ENCODE data around the gene GRIA4. TPM values are rescaled to one million over a fixed set of nuclear protein-coding genes. Genes with fewer than 3 reads are reported as not detected.

The GRIA4 gene
- total and polyA plus RNA-seq, 2 experiments from 2014 or later, result 1.3 to 3.7 TPM

- Histone ChIP-seq H3K4me2 (no peak overlapping the region), H4K20me1 (ENCODE audit: insufficient read depth, poor library complexity, severe bottlenecking) (no peaks in the 10 kb centered on the region), H3K27ac (no peak overlapping the region), H3K27me3 (no peaks in the 10 kb centered on the region), H3K4me3 (no peak overlapping the region), H3K79me2 (no peaks in the 10 kb centered on the region), H3K9me2 (replicated peaks; ENCODE audit: insufficient read depth) (no peaks in the 10 kb centered on the region), H3K4me1 (ENCODE audit: insufficient read depth) (no peaks in the 10 kb centered on the region), H3K9me3 (ENCODE audit: low read depth) (no peaks in the 10 kb centered on the region), H2AFZ (no peak overlapping the region), H3K36me3 (replicated peaks; ENCODE audit: insufficient read depth, low read depth) (no peaks in the 10 kb centered on the region)
- no peak for DNase-seq (ENCODE audit: low spot score)
- TF ChIP-seq EZH2 (IDR thresholded peaks at IDR 0.05; ENCODE audit: borderline replicate concordance) (no peak), EZH2phosphoT487 (IDR thresholded peaks at IDR 0.05; ENCODE audit: low read depth, severe bottlenecking, unreplicated experiment) (no peak)
- 70% methylated on average over 3 of the region's 3 CpGs for WGBS (ENCODE audit: low lambda C conversion rate, missing lambda C conversion rate)
Measured at GRCh38 chr11:105884436-105884835, 274.6 kb downstream of the GRIA4 start.

GRCh38 chr11:105891685-105892084, 281.8 kb downstream of the GRIA4 start:
- Histone ChIP-seq H3K9me3 (ENCODE audit: low read depth) (no peaks in the 10 kb centered on the region), H3K9me2 (replicated peaks; ENCODE audit: insufficient read depth) (no peaks in the 10 kb centered on the region), H2AFZ (no peak overlapping the region), H3K4me3 (no peak overlapping the region), H3K4me2 (no peak overlapping the region), H3K4me1 (ENCODE audit: insufficient read depth) (no peaks in the 10 kb centered on the region), H3K79me2 (no peaks in the 10 kb centered on the region), H3K36me3 (replicated peaks; ENCODE audit: insufficient read depth, low read depth) (no peaks in the 10 kb centered on the region), H3K27me3 (no peaks in the 10 kb centered on the region), H3K27ac (no peak overlapping the region), H4K20me1 (ENCODE audit: insufficient read depth, poor library complexity, severe bottlenecking) (no peaks in the 10 kb centered on the region)
- TF ChIP-seq EZH2phosphoT487 (IDR thresholded peaks at IDR 0.05; ENCODE audit: low read depth, severe bottlenecking, unreplicated experiment), result no peak
- TF ChIP-seq CTCF (IDR thresholded peaks at IDR 0.05; ENCODE audit: poor library complexity), result no peak
- no peak for TF ChIP-seq EZH2 (IDR thresholded peaks at IDR 0.05; ENCODE audit: borderline replicate concordance)
- no peak for DNase-seq (ENCODE audit: low spot score)
- 73% methylated on average over 2 of the region's 2 CpGs for WGBS (ENCODE audit: low lambda C conversion rate, missing lambda C conversion rate)

GRCh38 chr11:105897161-105897560, 287.3 kb downstream of the GRIA4 start:
- Histone ChIP-seq H3K27me3 (no peaks in the 10 kb centered on the region), H3K4me1 (ENCODE audit: insufficient read depth) (no peaks in the 10 kb centered on the region), H3K27ac (no peak overlapping the region), H3K36me3 (replicated peaks; ENCODE audit: insufficient read depth, low read depth) (no peaks in the 10 kb centered on the region), H3K4me2 (no peak overlapping the region), H3K4me3 (no peak overlapping the region), H3K79me2 (no peaks in the 10 kb centered on the region), H2AFZ (no peak overlapping the region), H4K20me1 (ENCODE audit: insufficient read depth, poor library complexity, severe bottlenecking) (no peaks in the 10 kb centered on the region), H3K9me2 (replicated peaks; ENCODE audit: insufficient read depth) (no peaks in the 10 kb centered on the region), H3K9me3 (ENCODE audit: low read depth) (no peaks in the 10 kb centered on the region)
- WGBS (ENCODE audit: low lambda C conversion rate, missing lambda C conversion rate), result 93% methylated on average over 2 of the region's 2 CpGs
- DNase-seq (ENCODE audit: low spot score), result no peak
- TF ChIP-seq EZH2phosphoT487 (IDR thresholded peaks at IDR 0.05; ENCODE audit: low read depth, severe bottlenecking, unreplicated experiment) (no peak), EZH2 (IDR thresholded peaks at IDR 0.05; ENCODE audit: borderline replicate concordance) (no peak), CTCF (IDR thresholded peaks at IDR 0.05; ENCODE audit: poor library complexity) (no peak)

- H3K27me3 ChIP-seq, result no peaks in the 10 kb centered on the region
- H3K9me3 ChIP-seq (ENCODE audit: low read depth), result no peaks in the 10 kb centered on the region
- 89% methylated on average over 4 of the region's 4 CpGs for WGBS (ENCODE audit: low lambda C conversion rate, missing lambda C conversion rate)
- H3K4me2 ChIP-seq, result no peak overlapping the region
- H3K9me2 ChIP-seq (replicated peaks; ENCODE audit: insufficient read depth), result no peaks in the 10 kb centered on the region
- no peaks in the 10 kb centered on the region for H3K4me1 ChIP-seq (ENCODE audit: insufficient read depth)
- H3K36me3 ChIP-seq (replicated peaks; ENCODE audit: insufficient read depth, low read depth), result no peaks in the 10 kb centered on the region
- TF ChIP-seq EZH2phosphoT487 (IDR thresholded peaks at IDR 0.05; ENCODE audit: low read depth, severe bottlenecking, unreplicated experiment) (no peak), CTCF (IDR thresholded peaks at IDR 0.05; ENCODE audit: poor library complexity) (no peak), EZH2 (IDR thresholded peaks at IDR 0.05; ENCODE audit: borderline replicate concordance) (no peak)
- H3K27ac ChIP-seq, result no peak overlapping the region
- no peak overlapping the region for H3K4me3 ChIP-seq
- no peak overlapping the region for H2AFZ ChIP-seq
- no peak for DNase-seq (ENCODE audit: low spot score)
- H3K79me2 ChIP-seq, result no peaks in the 10 kb centered on the region
- H4K20me1 ChIP-seq (ENCODE audit: insufficient read depth, poor library complexity, severe bottlenecking), result no peaks in the 10 kb centered on the region
Measured at GRCh38 chr11:105899772-105900171, 289.9 kb downstream of the GRIA4 start.
